Measurements from ENCODE around the gene ELOVL1. TPM values are rescaled to one million over a fixed set of nuclear protein-coding genes. Genes with fewer than 3 reads are reported as not detected.

The ELOVL1 gene
- total RNA-seq, 1 experiment from 2014 or later: 21.6 TPM

- no peak overlapping the region for H3K56ac ChIP-seq (ENCODE audit: insufficient read length, low read depth, low read length)
- H3K4me1 Mint-ChIP-seq: peaks cover 22 to 36% of the 10 kb centered on the region in 2 experiments
- H3K23me2 ChIP-seq (ENCODE audit: insufficient read length, low read depth, low read length, poor library complexity, severe bottlenecking): peaks cover 10% of the 10 kb centered on the region
- H3T11ph ChIP-seq (ENCODE audit: low read length): no peak overlapping the region
- H3K23ac ChIP-seq (ENCODE audit: insufficient read length, low read depth, low read length): no peak overlapping the region
- H4K91ac ChIP-seq (ENCODE audit: insufficient read length, low read depth, low read length): no peak overlapping the region
- no peak overlapping the region for H3K18ac ChIP-seq (ENCODE audit: insufficient read length, low read depth, low read length)
- H4K20me1 ChIP-seq (ENCODE audit: control insufficient read depth, insufficient read depth, insufficient read length): no peaks in the 10 kb centered on the region
- no peak overlapping the region for H3K27ac ChIP-seq (ENCODE audit: insufficient read length, low read depth, low read length)
- no peak overlapping the region for H2BK12ac ChIP-seq (ENCODE audit: insufficient read length, low read depth, low read length)
- H4K8ac ChIP-seq (replicated peaks; ENCODE audit: insufficient read length, low read depth, low read length): no peak overlapping the region
- H2BK20ac ChIP-seq (ENCODE audit: low read depth, low read length, poor library complexity, severe bottlenecking): no peak overlapping the region
- H3K27me3 ChIP-seq (ENCODE audit: insufficient read depth, low read length): peaks cover 4% of the 10 kb centered on the region
- no peak overlapping the region for H2AFZ ChIP-seq (ENCODE audit: low read length)
- no peak overlapping the region for H3K9ac ChIP-seq (ENCODE audit: extremely low read depth, insufficient read length, low read length)
- no peaks in the 10 kb centered on the region for H3K79me1 ChIP-seq (ENCODE audit: insufficient read depth, low read depth, low read length, poor library complexity, severe bottlenecking)
- H3K4me2 ChIP-seq (ENCODE audit: insufficient read depth, insufficient read length, low read length): no peak overlapping the region
- no peaks in the 10 kb centered on the region for H3K9me3 ChIP-seq (ENCODE audit: control insufficient read depth, low read depth, low read length)
- no peak overlapping the region for H2AK5ac ChIP-seq (ENCODE audit: insufficient read length, low read length)
- TF ChIP-seq CTCF (conservative IDR thresholded peaks at IDR 0.05): no peak
- H3K4me1 ChIP-seq (ENCODE audit: insufficient read depth, low read length): peaks cover 5% of the 10 kb centered on the region
- no peak overlapping the region for H4K5ac ChIP-seq (ENCODE audit: insufficient read length, low read depth, low read length)
- H3K79me2 ChIP-seq (ENCODE audit: insufficient read depth, low read length): no peaks in the 10 kb centered on the region
- H2BK5ac ChIP-seq (ENCODE audit: insufficient read length, low read length): no peak overlapping the region
- H3K36me3 Mint-ChIP-seq (ENCODE audit: insufficient read depth in 1 of 3, low read depth in 3 of 3): peaks cover 0 to 8% (median 2%) of the 10 kb centered on the region in 3 experiments; a peak in 3 of 7 replicates
- no peak for DNase-seq
- H3K27ac Mint-ChIP-seq: no peak overlapping the region; a peak in 1 of 7 replicates
- no peak overlapping the region for H3K4ac ChIP-seq (ENCODE audit: low read depth, low read length)
- no peak overlapping the region for H2BK15ac ChIP-seq (ENCODE audit: low read depth, low read length)
- no peak overlapping the region for H2BK120ac ChIP-seq (ENCODE audit: low read depth, low read length, poor library complexity, severe bottlenecking)
- WGBS (ENCODE audit: extremely low coverage, insufficient read length, low lambda C conversion rate): no CpG with 5 or more reads among the region's 10 CpGs
- peaks cover 12% of the 10 kb centered on the region for H3K27me3 Mint-ChIP-seq (ENCODE audit: low read depth)
- no peak overlapping the region for H3K4me3 Mint-ChIP-seq
- no peak overlapping the region for H3K14ac ChIP-seq (ENCODE audit: insufficient read depth, low read length)
- H3K9me3 Mint-ChIP-seq: no peaks in the 10 kb centered on the region; a peak in 1 of 5 replicates
These were observed 16.1 kb downstream of the ELOVL1 start for GRCh38 chr1:43351421-43352350.
